GM18511 (cell line): ENCODE data around the gene KIF5A.
"Not testable (repeated sequence)": the region's sequence is repeated elsewhere in the genome, so short reads cannot be mapped to it uniquely, and the experiment has no call there.

ENCODE experiments used
- ATAC-seq: cut with Tn5 transposase; IDR thresholded peaks from one replicate; pipeline ENCODE4 v1.9.1; 2021; ENCODE audit warnings: mild to moderate bottlenecking, moderate library complexity; ENCODE audit not compliant: unreplicated experiment

Gene KIF5A

DNA sequence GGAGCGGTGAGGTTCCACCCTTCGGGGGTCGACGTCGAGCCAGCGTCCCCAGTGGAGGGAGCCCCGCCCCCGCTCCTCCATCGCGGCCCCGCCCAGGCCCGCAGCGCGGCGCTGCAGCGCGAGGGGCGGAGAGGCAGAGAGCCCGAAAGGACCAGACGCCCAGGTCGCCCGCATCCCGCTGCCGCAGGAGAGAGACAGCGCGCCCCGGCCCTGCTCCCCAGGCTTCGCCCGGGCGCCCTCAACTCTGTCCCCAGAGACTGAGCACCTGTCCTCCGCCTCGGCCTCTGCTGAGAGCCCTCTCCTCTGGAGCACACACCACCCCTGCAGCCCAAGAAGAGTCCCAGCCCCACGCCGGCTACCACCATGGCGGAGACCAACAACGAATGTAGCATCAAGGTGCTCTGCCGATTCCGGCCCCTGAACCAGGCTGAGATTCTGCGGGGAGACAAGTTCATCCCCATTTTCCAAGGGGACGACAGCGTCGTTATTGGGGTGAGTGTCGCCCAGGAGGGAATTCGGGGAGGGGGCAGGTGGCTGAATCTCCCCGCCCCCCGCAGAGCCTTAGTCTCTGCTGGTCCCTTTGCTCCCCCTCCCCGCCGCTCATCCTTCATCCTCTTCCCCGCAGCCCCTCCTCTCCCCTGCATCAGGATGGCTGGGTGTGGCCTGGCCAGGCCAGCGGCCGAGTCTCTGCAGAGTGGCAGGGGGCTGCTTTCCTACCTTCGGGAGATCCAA is at the start of gene KIF5A:
Gene KIF5A, plus strand, starts transcription at position 136 of the 732 bp plus-strand sequence. Its CDS starts 228 bp downstream, at position 364.
- ATAC-seq, result no peak

DNA sequence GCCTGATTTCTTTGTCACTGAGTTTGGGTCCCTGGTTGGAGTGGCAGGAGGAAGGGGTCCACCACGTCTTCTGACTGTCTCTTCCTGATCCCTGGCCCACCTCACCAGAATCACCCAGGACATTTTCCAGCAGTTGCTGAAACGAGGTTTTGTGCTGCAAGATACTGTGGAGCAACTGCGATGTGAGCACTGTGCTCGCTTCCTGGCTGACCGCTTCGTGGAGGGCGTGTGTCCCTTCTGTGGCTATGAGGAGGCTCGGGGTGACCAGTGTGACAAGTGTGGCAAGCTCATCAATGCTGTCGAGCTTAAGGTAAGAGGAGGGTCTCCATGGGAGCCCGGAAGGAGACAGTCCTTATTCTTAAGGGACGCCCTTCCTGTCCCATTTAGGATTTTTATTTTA is 49.6 kb upstream of the KIF5A start:
- ATAC-seq, result no peak

GRCh38 chr12:57502311-57502969 is 47.4 kb upstream of the KIF5A start:
- not testable (repeated sequence) for ATAC-seq

GRCh38 chr12:57506541-57506940 is 43.3 kb upstream of the KIF5A start:
- not testable (repeated sequence) for ATAC-seq

- ATAC-seq, result not testable (repeated sequence)
Measured at GRCh38 chr12:57507796-57508195, 42.0 kb upstream of the KIF5A start.

DNA sequence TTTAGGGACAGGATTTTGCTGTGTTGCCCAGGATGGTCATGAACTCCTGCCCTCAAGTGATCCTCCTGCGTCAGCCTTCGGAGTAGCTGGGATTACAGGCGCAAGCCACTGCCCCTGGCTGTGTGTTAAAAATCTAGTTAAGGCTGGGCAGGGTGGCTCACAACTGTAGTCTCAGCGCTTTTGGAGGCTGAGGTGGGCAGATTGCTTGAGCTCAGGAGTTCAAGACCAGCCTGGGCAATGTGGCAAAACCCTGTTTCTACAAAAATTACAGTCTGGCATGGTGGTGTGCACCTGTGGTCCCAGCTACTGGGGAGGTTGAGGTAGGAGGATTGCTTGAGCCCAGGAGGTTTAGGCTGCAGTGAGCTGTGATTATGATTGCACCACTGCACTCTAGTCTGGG is 38.7 kb upstream of the KIF5A start:
- no peak for ATAC-seq

DNA sequence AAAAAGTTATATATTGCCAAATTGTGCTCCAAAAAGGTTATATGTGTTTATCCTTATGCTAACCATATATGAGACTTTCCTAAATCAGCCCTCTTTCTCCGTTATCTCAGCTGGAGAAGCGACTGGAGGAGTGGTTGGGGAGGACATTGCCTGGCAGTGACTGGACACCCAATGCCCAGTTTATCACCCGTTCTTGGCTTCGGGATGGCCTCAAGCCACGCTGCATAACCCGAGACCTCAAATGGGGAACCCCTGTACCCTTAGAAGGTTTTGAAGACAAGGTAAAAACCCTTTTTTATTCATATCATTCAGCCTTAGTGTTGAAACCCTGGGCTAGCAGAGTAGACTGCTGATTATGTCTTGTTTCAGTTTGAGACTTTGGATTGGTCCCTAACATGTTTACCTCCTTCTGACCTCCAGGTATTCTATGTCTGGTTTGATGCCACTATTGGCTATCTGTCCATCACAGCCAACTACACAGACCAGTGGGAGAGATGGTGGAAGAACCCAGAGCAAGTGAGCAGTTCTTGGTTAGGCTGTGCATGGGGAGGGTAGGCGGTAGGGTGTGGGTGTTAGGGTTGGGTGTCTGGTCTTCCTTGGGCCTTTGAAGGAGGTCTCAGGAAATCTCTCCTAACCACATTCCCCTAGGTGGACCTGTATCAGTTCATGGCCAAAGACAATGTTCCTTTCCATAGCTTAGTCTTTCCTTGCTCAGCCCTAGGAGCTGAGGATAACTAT is 38.1 kb upstream of the KIF5A start:
- ATAC-seq, result no peak

DNA sequence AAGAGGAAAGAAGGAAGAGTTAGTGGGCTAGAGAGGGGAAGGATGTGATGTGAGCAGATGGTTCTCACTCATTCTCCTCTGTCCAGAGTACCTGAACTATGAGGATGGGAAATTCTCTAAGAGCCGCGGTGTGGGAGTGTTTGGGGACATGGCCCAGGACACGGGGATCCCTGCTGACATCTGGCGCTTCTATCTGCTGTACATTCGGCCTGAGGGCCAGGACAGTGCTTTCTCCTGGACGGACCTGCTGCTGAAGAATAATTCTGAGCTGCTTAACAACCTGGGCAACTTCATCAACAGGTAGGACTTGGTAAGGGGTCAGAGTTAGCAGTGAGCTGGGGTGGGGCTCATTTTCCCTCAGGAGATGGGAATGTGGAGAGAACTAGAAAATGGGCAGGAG is 37.2 kb upstream of the KIF5A start:
- ATAC-seq, result no peak

- no peak for ATAC-seq
Measured at GRCh38 chr12:57513266-57513665, 36.6 kb upstream of the KIF5A start.

DNA sequence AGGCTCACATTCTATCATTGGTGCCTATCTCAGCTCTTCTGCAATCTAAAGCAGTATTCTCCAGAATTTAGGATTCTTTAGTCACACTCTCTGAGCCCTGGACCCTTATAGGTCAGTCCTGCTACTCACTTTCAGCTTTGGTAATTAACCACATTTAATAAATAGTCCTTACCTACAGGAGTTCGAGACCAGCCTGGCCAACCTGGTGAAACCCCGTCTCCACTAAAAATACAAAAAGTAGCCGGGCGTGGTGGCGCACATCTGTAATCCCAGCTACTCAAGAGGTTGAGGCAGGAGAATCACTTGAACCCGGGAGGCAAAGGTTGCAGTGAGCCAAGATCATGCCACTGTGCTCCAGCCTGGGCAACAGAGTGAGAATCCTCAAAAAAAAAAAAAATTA is 36.2 kb upstream of the KIF5A start:
- not testable (repeated sequence) for ATAC-seq

GRCh38 chr12:57514246-57514645 is 35.6 kb upstream of the KIF5A start:
- ATAC-seq, result not testable (repeated sequence)

GRCh38 chr12:57514720-57515407 is 35.0 kb upstream of the KIF5A start:
- no peak for ATAC-seq

- ATAC-seq, result no peak
Measured at GRCh38 chr12:57515408-57515933, 34.4 kb upstream of the KIF5A start.

- no peak for ATAC-seq
Measured at GRCh38 chr12:57515934-57516541, 33.8 kb upstream of the KIF5A start.

DNA sequence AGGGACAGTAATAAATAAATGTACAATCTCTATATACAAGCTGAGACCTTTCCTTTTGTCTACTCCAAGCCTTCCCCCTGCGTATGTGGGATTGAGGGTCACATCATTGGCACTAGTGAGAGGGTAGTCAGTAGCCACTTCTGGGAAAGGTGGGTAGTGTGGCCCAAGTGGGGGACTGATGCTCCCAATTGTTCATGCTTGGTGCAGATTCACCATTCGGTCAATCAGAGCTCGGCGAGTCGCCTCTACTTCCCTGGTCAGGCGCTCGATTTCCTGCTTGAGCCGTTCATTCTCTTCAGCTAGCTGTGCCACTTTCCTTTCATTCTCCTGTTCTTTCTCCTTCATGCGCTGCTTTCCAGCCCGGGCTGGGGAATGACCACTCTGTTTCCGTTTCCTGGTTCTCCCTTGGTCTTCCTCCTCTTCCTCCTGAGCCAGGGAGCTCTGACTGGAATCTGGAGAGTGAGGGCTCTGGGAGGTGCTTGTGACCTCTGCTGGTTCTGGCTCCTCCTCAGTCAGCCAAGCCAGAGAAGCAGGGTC is 33.2 kb upstream of the KIF5A start:
- ATAC-seq, result no peak

DNA sequence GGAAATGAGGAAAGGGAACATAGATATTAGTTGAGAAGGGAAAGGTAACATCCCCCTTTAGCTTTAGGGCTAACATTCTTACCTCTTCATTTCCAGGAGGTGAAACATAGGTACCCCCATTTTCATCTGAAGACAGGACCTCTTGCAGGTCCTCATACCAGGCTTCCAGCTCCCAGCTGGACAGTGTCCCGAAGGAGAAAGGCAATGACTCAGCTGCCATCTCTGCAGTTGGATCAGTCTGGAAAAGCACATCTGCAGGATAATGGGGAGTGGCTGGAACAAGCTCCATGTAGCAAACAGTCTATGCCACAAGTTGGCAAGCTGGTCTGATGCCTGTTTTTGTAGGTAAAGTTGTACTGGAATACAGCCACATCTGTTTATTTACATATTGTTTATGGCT is 32.7 kb upstream of the KIF5A start:
- no peak for ATAC-seq

GRCh38 chr12:57517718-57518117 is 32.1 kb upstream of the KIF5A start:
- not testable (repeated sequence) for ATAC-seq

DNA sequence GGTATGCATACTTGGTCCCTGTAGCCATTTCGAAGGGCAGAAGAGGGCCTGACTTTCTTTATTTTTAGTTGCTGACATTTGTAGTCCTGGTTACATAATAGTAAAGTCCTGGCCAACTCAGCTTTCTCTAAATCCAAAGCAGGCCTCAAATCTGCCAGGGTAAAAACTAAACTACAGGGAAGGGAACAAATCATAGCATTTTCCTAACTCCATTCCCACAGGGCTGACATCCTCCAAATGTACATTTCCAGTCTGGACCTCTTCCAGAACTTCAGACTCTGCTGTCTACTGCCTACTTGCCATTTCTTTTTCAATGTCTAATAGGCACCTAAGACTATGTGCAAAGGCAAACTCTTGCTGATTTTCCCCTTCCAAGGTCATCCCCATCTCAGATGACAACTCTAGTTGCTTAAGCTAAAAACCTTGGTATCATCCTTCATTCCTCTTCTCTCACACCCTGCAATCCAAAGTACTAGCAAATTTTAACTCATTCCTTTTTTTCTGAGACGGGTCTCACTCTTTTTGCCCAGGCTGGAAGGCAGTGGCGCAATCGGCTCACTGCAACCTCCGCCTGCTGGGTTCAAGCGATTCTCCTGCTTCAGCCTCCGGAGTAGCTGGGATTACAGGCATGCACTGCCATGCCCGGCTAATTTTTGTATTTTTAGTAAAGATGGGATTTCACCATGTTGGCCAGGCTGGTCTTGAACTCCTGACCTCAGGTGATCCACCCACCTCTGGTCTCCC is 31.5 kb upstream of the KIF5A start:
- ATAC-seq, result no peak

DNA sequence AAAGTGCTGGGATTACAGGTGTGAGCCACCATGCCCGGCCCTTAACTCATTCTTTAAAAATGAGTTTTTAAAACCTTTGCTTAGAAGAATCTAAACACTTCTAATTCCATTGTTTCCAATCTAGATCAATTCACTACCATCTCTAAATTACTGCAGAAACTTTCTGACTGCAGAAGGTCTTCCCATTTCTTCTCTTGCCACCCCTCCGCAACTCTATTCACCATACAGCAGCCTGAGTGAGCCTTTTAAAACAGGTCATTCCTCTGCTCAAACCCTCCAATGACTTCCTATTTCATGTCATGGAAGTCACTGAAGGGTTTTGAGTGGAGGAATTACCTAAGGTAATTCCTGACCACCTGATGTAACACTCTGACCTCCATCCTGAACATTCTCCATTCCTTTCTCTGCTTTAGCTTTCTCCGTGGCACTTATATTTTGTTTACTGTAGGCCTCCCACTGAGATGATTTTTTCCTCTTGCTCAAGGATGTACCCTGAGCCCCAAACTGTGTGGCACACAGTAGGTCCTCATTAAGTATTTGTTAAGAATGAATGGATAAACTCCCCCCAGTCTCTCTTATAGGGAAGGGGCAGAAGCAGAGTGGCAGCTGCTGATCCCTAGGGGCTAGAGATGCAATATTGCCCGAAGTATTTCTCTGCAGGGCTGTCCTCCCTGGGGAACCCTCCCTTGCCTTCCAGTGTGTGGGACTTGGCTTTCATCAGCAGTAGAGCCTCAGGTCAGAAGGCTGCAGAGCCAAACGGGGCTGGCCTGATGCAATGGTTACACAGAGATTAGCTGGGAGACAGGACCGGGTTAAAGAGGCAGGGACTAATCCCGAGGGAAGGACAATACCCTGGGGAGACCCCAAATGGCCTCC is 30.7 kb upstream of the KIF5A start:
- ATAC-seq, result no peak
